HTR-8/SVneo (cell line): ENCODE results near the gene FOXF2.

Source experiments
- DNase-seq: peaks from one replicate; pipeline ENCODE4 v3.0.0; 2011; ENCODE audit warnings: low spot score, mixed read lengths; ENCODE audit not compliant: insufficient read length
- FAIRE-seq: peaks from 2 replicates; lab custom pipeline; 2011; peaks lifted over from hg19 to GRCh38; lab: Jason Lieb, UNC

FOXF2 gene

GRCh38 chr6:1438471-1438881, 49.1 kb downstream of the FOXF2 start:
- DNase-seq (no peak), FAIRE-seq (no peak)

- no peak for FAIRE-seq
Measured at GRCh38 chr6:1439349-1439748, 50.0 kb downstream of the FOXF2 start.

GRCh38 chr6:1442929-1443328, 53.6 kb downstream of the FOXF2 start:
- no peak for DNase-seq

More at GRCh38 chr6:1439349-1439748, 50.0 kb downstream of the FOXF2 start:
- no peak for DNase-seq

More at GRCh38 chr6:1442929-1443328, 53.6 kb downstream of the FOXF2 start:
- no peak for FAIRE-seq
